Retina (tissue), 1 donor: ENCODE results near the gene JTB.

Source experiments
- DNase-seq: peaks from one replicate; pipeline ENCODE4 v3.0.0-alpha.2; 2016

Gene JTB

DNA sequence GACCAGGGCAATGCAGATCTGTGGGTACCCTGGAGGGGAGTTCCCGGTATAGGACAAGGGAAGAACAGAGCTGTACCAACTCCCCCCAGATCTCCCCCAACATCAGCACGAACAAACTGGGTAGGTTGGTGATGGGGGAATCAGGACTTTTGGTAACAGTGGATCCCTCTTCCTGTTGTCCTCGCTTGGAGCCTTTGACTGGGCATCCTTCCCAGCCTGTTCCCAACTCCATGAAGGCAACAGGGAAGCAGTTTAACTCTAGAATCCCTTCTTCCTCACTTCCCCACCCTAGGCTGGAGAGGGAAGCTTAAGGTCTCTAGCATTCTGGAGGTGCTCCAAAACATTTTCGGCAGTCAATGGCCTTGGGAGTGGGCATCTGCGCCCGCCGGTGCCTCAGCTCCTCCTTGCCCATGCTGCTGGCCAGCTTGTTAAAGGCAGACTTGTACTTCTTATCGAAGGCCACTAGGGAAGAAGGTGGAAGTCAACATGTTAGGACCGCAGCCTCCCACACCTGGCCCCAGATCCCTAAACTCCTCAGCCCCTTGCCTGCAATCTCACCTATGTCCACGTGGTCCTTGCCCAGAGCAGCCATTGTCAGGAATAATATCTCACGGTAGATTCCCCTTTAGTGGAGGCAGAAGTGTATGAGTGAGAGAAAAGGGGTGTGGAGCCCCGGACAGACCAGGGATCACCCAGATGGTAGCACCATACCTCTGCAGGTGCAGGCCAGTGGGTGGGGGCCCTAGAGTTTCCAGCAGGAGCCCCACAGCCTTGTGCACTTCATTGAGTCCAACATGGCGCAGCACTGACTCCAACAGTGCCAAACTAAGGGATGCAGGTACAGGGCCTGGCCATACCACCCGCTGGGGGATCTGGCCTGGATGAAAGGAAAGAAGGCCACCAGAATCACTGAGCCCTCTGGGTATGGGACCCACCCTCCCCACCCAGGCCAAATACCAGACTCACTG lies 47.2 kb downstream of the JTB start:
- no peak for DNase-seq

- DNase-seq = no peak
Measured at GRCh38 chr1:153929426-153929825, 48.0 kb downstream of the JTB start.

DNA sequence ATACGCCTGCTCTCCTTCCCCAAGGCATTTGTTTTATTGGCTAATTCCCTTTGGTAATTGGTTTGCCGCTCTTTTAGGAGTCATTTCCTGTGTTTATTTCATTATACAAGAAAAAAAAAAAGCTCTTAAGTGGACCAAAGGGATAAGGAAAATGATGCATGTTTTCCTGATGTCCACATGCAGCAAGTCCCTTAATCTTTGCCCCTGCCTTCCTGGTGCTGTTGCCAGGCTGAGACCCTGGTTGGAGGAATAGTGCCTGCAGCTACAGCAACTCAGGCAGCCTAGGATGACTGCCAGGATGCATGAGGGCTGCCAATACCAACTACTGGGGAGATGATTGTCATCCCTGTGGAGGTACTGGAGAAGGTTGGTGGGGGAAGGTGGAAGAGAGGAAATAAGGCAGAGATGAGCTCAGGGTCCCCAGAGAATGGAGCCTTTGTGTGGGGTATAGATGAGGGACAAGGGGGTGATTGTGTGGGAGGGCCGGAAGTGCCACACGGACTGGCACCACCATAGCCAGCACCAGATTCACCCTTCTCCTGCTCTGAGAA lies 48.6 kb downstream of the JTB start:
- DNase-seq = no peak

GRCh38 chr1:153928245-153928644 lies 49.2 kb downstream of the JTB start:
- DNase-seq = no peak

DNA sequence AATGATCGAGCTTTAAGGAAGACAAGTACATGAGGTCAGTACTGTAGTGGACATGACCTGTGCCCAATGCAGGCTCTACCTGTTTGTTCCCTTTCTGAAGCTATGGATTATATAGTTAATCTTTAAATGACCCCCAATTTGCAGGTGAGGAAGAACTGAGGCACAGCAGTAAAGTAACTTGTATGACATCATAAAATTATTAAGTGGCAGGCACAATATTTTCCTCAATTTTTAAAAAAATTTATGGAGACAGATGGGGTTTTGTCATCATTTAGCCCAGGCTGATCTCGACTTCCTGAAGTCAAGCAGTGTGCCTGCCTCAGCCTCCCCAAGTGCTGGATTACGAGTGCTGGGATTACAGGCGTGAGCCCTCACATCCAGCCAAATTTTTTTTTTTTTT lies 51.1 kb downstream of the JTB start:
- no peak for DNase-seq
